Mesendoderm (in vitro differentiated cells): ENCODE results near the gene TOPORS.

Source experiments
- DNase-seq: peaks from one replicate; pipeline ENCODE4 v3.0.0; 2013
- H2AK5ac ChIP-seq: 2 replicates; pipeline ENCODE4 v1.6.1; 2013; ENCODE audit warnings: low read length, inconsistent platforms
- H2BK120ac ChIP-seq: 2 replicates; pipeline ENCODE4 v1.6.1; 2013; ENCODE audit warnings: low read depth, mild to moderate bottlenecking, low read length, moderate library complexity, mixed read lengths
- H2BK15ac ChIP-seq: replicated peaks from 2 replicates; pipeline ENCODE4 v1.6.1; 2013; ENCODE audit warnings: low read depth, mild to moderate bottlenecking, moderate library complexity
- H2BK5ac ChIP-seq: 2 replicates; pipeline ENCODE4 v1.6.1; 2013; ENCODE audit warnings: low read length, inconsistent platforms
- H3K18ac ChIP-seq: 2 replicates; pipeline ENCODE4 v1.6.1; 2013; ENCODE audit warnings: mild to moderate bottlenecking, low read length, mixed read lengths
- H3K23ac ChIP-seq: one replicate; pipeline ENCODE4 v1.6.1; 2013; ENCODE audit warnings: low read length
- H3K27ac ChIP-seq: 2 replicates; pipeline ENCODE4 v1.5.1; 2013; ENCODE audit warnings: low read depth, mild to moderate bottlenecking, inconsistent platforms, low read length, moderate library complexity
- H3K27me3 ChIP-seq: 2 replicates; pipeline ENCODE4 v1.6.1; 2013; ENCODE audit warnings: low read length, control low read depth, mild to moderate bottlenecking, inconsistent platforms; ENCODE audit not compliant: insufficient read depth, poor library complexity
- H3K36me3 ChIP-seq: 2 replicates; pipeline ENCODE4 v1.6.1; 2013; ENCODE audit warnings: low read length, inconsistent platforms; ENCODE audit not compliant: control insufficient read depth, insufficient read depth
- H3K4ac ChIP-seq: one replicate; pipeline ENCODE4 v1.6.1; 2013; ENCODE audit warnings: low read depth, mild to moderate bottlenecking, low read length, moderate library complexity
- H3K4me1 ChIP-seq: 2 replicates; pipeline ENCODE4 v1.6.1; 2013; ENCODE audit warnings: low read depth, low read length, inconsistent platforms; ENCODE audit not compliant: control insufficient read depth
- H3K4me2 ChIP-seq: 2 replicates; pipeline ENCODE4 v1.6.1; 2013; ENCODE audit warnings: low read length
- H3K4me3 ChIP-seq: 2 replicates; pipeline ENCODE4 v1.5.1; 2013; ENCODE audit warnings: mild to moderate bottlenecking, low read length
- H3K56ac ChIP-seq: one replicate; pipeline ENCODE4 v1.6.1; 2013; ENCODE audit warnings: low read length
- H3K79me1 ChIP-seq: 2 replicates; pipeline ENCODE4 v1.6.1; 2013; ENCODE audit warnings: low read length, inconsistent platforms
- H3K79me2 ChIP-seq: 2 replicates; pipeline ENCODE4 v1.6.1; 2013; ENCODE audit warnings: mild to moderate bottlenecking, low read length; ENCODE audit not compliant: control insufficient read depth, insufficient read depth
- H3K9ac ChIP-seq: 2 replicates; pipeline ENCODE4 v1.6.1; 2013; ENCODE audit warnings: low read length, inconsistent platforms
- H4K5ac ChIP-seq: one replicate; pipeline ENCODE4 v1.6.1; 2013; ENCODE audit warnings: low read length
- H4K8ac ChIP-seq: one replicate; pipeline ENCODE4 v1.6.1; 2013; ENCODE audit warnings: low read depth, mild to moderate bottlenecking, control low read depth, low read length, moderate library complexity
- WGBS: extraction: QIAGEN DNeasy Blood & Tissue Kit; methylation state at CpG from one replicate; pipeline ENCODE4 v1.1.7; 2013; ENCODE audit warnings: low lambda C conversion rate, missing lambda C conversion rate; ENCODE audit not compliant: insufficient coverage; ENCODE audit errors: extremely low coverage; 5-methylcytosine and 5-hydroxymethylcytosine counted together

Gene TOPORS

GRCh38 chr9:32580631-32581300, 28.4 kb upstream of the TOPORS start:
- H2AK5ac ChIP-seq = no peak overlapping the region
- H3K79me1 ChIP-seq = no peaks in the 10 kb centered on the region
- H2BK15ac ChIP-seq = no peak overlapping the region
- no peak overlapping the region for H3K4ac ChIP-seq
- no peaks in the 10 kb centered on the region for H3K27me3 ChIP-seq
- no peak overlapping the region for H3K4me2 ChIP-seq
- H4K5ac ChIP-seq = no peak overlapping the region
- H2BK5ac ChIP-seq = no peak overlapping the region
- H3K23ac ChIP-seq = no peak overlapping the region
- H4K8ac ChIP-seq = no peak overlapping the region
- H3K4me3 ChIP-seq = no peak overlapping the region
- WGBS = no CpG with 5 or more reads among the region's 3 CpGs
- H3K56ac ChIP-seq = no peak overlapping the region
- H3K36me3 ChIP-seq = no peaks in the 10 kb centered on the region
- H3K27ac ChIP-seq = no peak overlapping the region
- no peak overlapping the region for H3K9ac ChIP-seq
- no peak overlapping the region for H3K18ac ChIP-seq
- peak; percentile 57 for DNase-seq
- H2BK120ac ChIP-seq = no peak overlapping the region
- H3K79me2 ChIP-seq = no peaks in the 10 kb centered on the region
- peaks cover 2% of the 10 kb centered on the region for H3K4me1 ChIP-seq

GRCh38 chr9:32579706-32580331, 27.4 kb upstream of the TOPORS start:
- no peaks in the 10 kb centered on the region for H3K36me3 ChIP-seq
- no peak overlapping the region for H3K9ac ChIP-seq
- WGBS = 100% methylated on average over 1 of the region's 4 CpGs
- H3K4me2 ChIP-seq = no peak overlapping the region
- no peak overlapping the region for H3K56ac ChIP-seq
- no peak overlapping the region for H4K5ac ChIP-seq
- no peaks in the 10 kb centered on the region for H3K79me1 ChIP-seq
- H2BK15ac ChIP-seq = no peak overlapping the region
- no peak overlapping the region for H2BK5ac ChIP-seq
- no peak overlapping the region for H3K27ac ChIP-seq
- no peak overlapping the region for H2AK5ac ChIP-seq
- H3K4ac ChIP-seq = no peak overlapping the region
- peaks cover 2% of the 10 kb centered on the region for H3K4me1 ChIP-seq
- H3K4me3 ChIP-seq = no peak overlapping the region
- H2BK120ac ChIP-seq = no peak overlapping the region
- H3K23ac ChIP-seq = no peak overlapping the region
- peak; percentile 49 for DNase-seq
- H3K27me3 ChIP-seq = no peaks in the 10 kb centered on the region
- no peak overlapping the region for H3K18ac ChIP-seq
- no peaks in the 10 kb centered on the region for H3K79me2 ChIP-seq
- no peak overlapping the region for H4K8ac ChIP-seq

GRCh38 chr9:32578976-32579375, 26.6 kb upstream of the TOPORS start:
- Histone ChIP-seq H3K4me2 (no peak overlapping the region), H3K79me2 (no peaks in the 10 kb centered on the region), H3K27ac (no peak overlapping the region), H3K4ac (no peak overlapping the region), H3K4me1 (peaks cover 2% of the 10 kb centered on the region), H3K23ac (no peak overlapping the region), H4K8ac (no peak overlapping the region), H2BK15ac (no peak overlapping the region), H2AK5ac (no peak overlapping the region), H4K5ac (no peak overlapping the region), H3K4me3 (no peak overlapping the region), H3K36me3 (no peaks in the 10 kb centered on the region), H3K27me3 (no peaks in the 10 kb centered on the region), H3K56ac (no peak overlapping the region), H3K9ac (no peak overlapping the region), H2BK120ac (no peak overlapping the region), H3K79me1 (no peaks in the 10 kb centered on the region), H2BK5ac (no peak overlapping the region), H3K18ac (no peak overlapping the region)
- no CpG with 5 or more reads among the region's 5 CpGs for WGBS
- DNase-seq = no peak

- H3K27me3 ChIP-seq = no peaks in the 10 kb centered on the region
Observed at GRCh38 chr9:32577316-32577715, 24.9 kb upstream of the TOPORS start.

GRCh38 chr9:32574858-32575257, 22.5 kb upstream of the TOPORS start:
- Histone ChIP-seq H4K8ac (no peak overlapping the region), H3K4me3 (no peak overlapping the region), H4K5ac (no peak overlapping the region), H3K79me2 (peaks cover 16% of the 10 kb centered on the region), H2BK5ac (no peak overlapping the region), H2BK15ac (no peak overlapping the region), H2BK120ac (no peak overlapping the region), H3K4me1 (peaks cover 4% of the 10 kb centered on the region), H3K79me1 (peaks cover 4% of the 10 kb centered on the region), H3K36me3 (no peaks in the 10 kb centered on the region), H3K4ac (no peak overlapping the region), H3K27me3 (no peaks in the 10 kb centered on the region), H3K56ac (no peak overlapping the region), H3K27ac (no peak overlapping the region), H3K9ac (no peak overlapping the region), H3K4me2 (no peak overlapping the region), H3K23ac (no peak overlapping the region), H3K18ac (no peak overlapping the region), H2AK5ac (no peak overlapping the region)
- WGBS = no CpG with 5 or more reads among the region's 1 CpG
- DNase-seq = no peak

More at GRCh38 chr9:32577316-32577715, 24.9 kb upstream of the TOPORS start:
- H4K5ac ChIP-seq = no peak overlapping the region
- no peak overlapping the region for H2AK5ac ChIP-seq
- WGBS = no CpG with 5 or more reads among the region's 3 CpGs
- no peak overlapping the region for H2BK5ac ChIP-seq
- no peak for DNase-seq
- H3K79me1 ChIP-seq = no peaks in the 10 kb centered on the region
- H3K18ac ChIP-seq = no peak overlapping the region
- H3K23ac ChIP-seq = no peak overlapping the region
- peaks cover 4% of the 10 kb centered on the region for H3K79me2 ChIP-seq
- no peak overlapping the region for H3K4me3 ChIP-seq
- H3K36me3 ChIP-seq = no peaks in the 10 kb centered on the region
- peaks cover 4% of the 10 kb centered on the region for H3K4me1 ChIP-seq
- no peak overlapping the region for H3K4ac ChIP-seq
- no peak overlapping the region for H3K9ac ChIP-seq
- no peak overlapping the region for H3K4me2 ChIP-seq
- no peak overlapping the region for H3K56ac ChIP-seq
- no peak overlapping the region for H2BK15ac ChIP-seq
- H4K8ac ChIP-seq = no peak overlapping the region
- H3K27ac ChIP-seq = no peak overlapping the region
- no peak overlapping the region for H2BK120ac ChIP-seq
